DOHH2 (cell line): Measurements from ENCODE around the gene SQSTM1.

Source experiments
- H3F3A ChIP-seq: fragments of 200-600 bp; sonication (generic), shearing (Covaris generic); 2 replicates; pipeline ENCODE4 v1.6.0; 2016; ENCODE audit warnings: antibody characterized with exemption, mild to moderate bottlenecking; ENCODE audit not compliant: control insufficient read depth, insufficient read depth
- H3K27ac ChIP-seq: fragments of 200-600 bp; sonication (generic); 2 replicates; pipeline ENCODE4 v1.5.1; 2014; ENCODE audit warnings: low read depth, mild to moderate bottlenecking, low read length, moderate library complexity
- H3K27me3 ChIP-seq: fragments of 200-600 bp; sonication (generic); 2 replicates; pipeline ENCODE4 v1.6.1; 2014; ENCODE audit warnings: mild to moderate bottlenecking, low read length, mixed read lengths; ENCODE audit not compliant: control insufficient read depth
- H3K36me3 ChIP-seq: fragments of 200-600 bp; sonication (generic); 2 replicates; pipeline ENCODE4 v1.6.1; 2014; ENCODE audit warnings: mild to moderate bottlenecking, low read length, moderate library complexity, mixed read lengths; ENCODE audit not compliant: control insufficient read depth
- H3K4me1 ChIP-seq: fragments of 200-600 bp; sonication (generic); 2 replicates; pipeline ENCODE4 v1.6.1; 2014; ENCODE audit warnings: mild to moderate bottlenecking, low read length, mixed read lengths; ENCODE audit not compliant: control insufficient read depth
- H3K4me2 ChIP-seq: fragments of 200-600 bp; sonication (generic); 2 replicates; pipeline ENCODE4 v1.6.0; 2014; ENCODE audit warnings: mild to moderate bottlenecking, low read length, moderate library complexity
- H3K4me3 ChIP-seq: fragments of 200-600 bp; sonication (generic); 2 replicates; pipeline ENCODE4 v1.5.1; 2014; ENCODE audit warnings: mild to moderate bottlenecking, low read length, mixed read lengths
- H3K79me2 ChIP-seq: fragments of 200-600 bp; sonication (generic); 2 replicates; pipeline ENCODE4 v1.6.1; 2014; ENCODE audit warnings: mild to moderate bottlenecking, low read length, mixed read lengths; ENCODE audit not compliant: control insufficient read depth
- H3K9me2 ChIP-seq: fragments of 200-600 bp; sonication (generic); replicated peaks from 2 replicates; pipeline ENCODE4 v1.6.1; 2014; ENCODE audit warnings: mild to moderate bottlenecking, low read length, mixed read lengths; ENCODE audit not compliant: control insufficient read depth
- H3K9me3 ChIP-seq: fragments of 200-600 bp; sonication (generic); 2 replicates; pipeline ENCODE4 v1.6.1; 2014; ENCODE audit warnings: antibody characterized with exemption, low read length, mixed read lengths; ENCODE audit not compliant: control insufficient read depth, insufficient read depth
- H4K20me1 ChIP-seq: fragments of 200-600 bp; sonication (generic); 2 replicates; pipeline ENCODE4 v1.6.0; 2014; ENCODE audit warnings: low read depth, mild to moderate bottlenecking, antibody characterized with exemption, low read length, moderate library complexity; ENCODE audit not compliant: control insufficient read depth, insufficient read depth
- CTCF ChIP-seq: fragments of 200-600 bp; sonication (generic); IDR thresholded peaks from one replicate; pipeline ENCODE4 v1.5.1; 2014; ENCODE audit warnings: antibody characterized with exemption, mild to moderate bottlenecking, low read depth, low read length; ENCODE audit not compliant: poor library complexity, severe bottlenecking
- EZH2phosphoT487 ChIP-seq: fragments of 200-600 bp; sonication (generic); IDR thresholded peaks from 2 replicates; pipeline ENCODE4 v1.6.1; 2017; ENCODE audit warnings: borderline replicate concordance, mild to moderate bottlenecking, antibody characterized with exemption, low read length, moderate library complexity, mixed read lengths

Gene SQSTM1

GRCh38 chr5:179863449-179864085 is 42.9 kb downstream of the SQSTM1 start:
- no peak overlapping the region for H3K4me3 ChIP-seq
- TF ChIP-seq EZH2phosphoT487 (no peak), CTCF (no peak)
- H3K36me3 ChIP-seq, result peaks cover 52% of the 10 kb centered on the region
- H3K4me1 ChIP-seq, result peaks cover 10% of the 10 kb centered on the region
- H4K20me1 ChIP-seq, result no peaks in the 10 kb centered on the region
- H3K79me2 ChIP-seq, result no peaks in the 10 kb centered on the region; the same call in 1 of the 2 replicates
- H3K9me3 ChIP-seq, result no peaks in the 10 kb centered on the region
- H3K4me2 ChIP-seq, result no peak overlapping the region
- H3K9me2 ChIP-seq, result no peaks in the 10 kb centered on the region
- H3F3A ChIP-seq, result peaks cover 10% of the 10 kb centered on the region
- no peak overlapping the region for H3K27ac ChIP-seq
- no peaks in the 10 kb centered on the region for H3K27me3 ChIP-seq

GRCh38 chr5:179864686-179865085 is 44.0 kb downstream of the SQSTM1 start:
- H3K4me3 ChIP-seq, result no peak overlapping the region
- H3K9me3 ChIP-seq, result no peaks in the 10 kb centered on the region
- H3K9me2 ChIP-seq, result no peaks in the 10 kb centered on the region
- no peak overlapping the region for H3K4me2 ChIP-seq
- H3K4me1 ChIP-seq, result peaks cover 3% of the 10 kb centered on the region
- no peak overlapping the region for H3K27ac ChIP-seq
- TF ChIP-seq CTCF (no peak), EZH2phosphoT487 (no peak)
- H3F3A ChIP-seq, result peaks cover 10% of the 10 kb centered on the region
- no peaks in the 10 kb centered on the region for H3K79me2 ChIP-seq
- H3K27me3 ChIP-seq, result no peaks in the 10 kb centered on the region
- H4K20me1 ChIP-seq, result no peaks in the 10 kb centered on the region
- peaks cover 56% of the 10 kb centered on the region for H3K36me3 ChIP-seq

GRCh38 chr5:179865491-179866240 is 45.0 kb downstream of the SQSTM1 start:
- H4K20me1 ChIP-seq, result no peaks in the 10 kb centered on the region
- no peaks in the 10 kb centered on the region for H3K79me2 ChIP-seq
- H3K9me2 ChIP-seq, result no peaks in the 10 kb centered on the region
- no peak overlapping the region for H3K4me3 ChIP-seq
- peaks cover 64% of the 10 kb centered on the region for H3K36me3 ChIP-seq
- H3F3A ChIP-seq, result peaks cover 6% of the 10 kb centered on the region
- no peak overlapping the region for H3K27ac ChIP-seq
- H3K4me2 ChIP-seq, result no peak overlapping the region
- H3K4me1 ChIP-seq, result no peaks in the 10 kb centered on the region
- H3K9me3 ChIP-seq, result no peaks in the 10 kb centered on the region
- H3K27me3 ChIP-seq, result no peaks in the 10 kb centered on the region
- TF ChIP-seq EZH2phosphoT487, result no peak
- no peak for TF ChIP-seq CTCF
